ENCODE results near the gene SMIM20.

DNA sequence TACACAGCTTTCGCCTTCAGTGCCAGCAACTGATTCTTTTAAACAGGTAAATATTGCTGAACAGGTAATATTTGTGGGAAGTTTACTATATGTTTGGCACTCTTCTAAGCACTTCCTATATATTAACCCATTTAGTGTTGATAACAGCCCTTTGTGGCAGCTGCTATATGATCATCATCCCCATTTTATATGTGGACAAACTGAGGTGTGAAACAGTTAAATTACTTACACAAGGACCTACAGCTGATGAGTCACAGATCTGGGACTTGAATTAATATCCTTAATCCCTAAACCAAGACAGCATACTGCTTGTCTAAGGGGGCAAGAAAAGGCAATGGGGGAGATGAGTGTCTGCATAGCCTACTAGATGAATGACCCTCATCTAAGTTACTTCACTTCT lies 2.9 kb downstream of the SMIM20 start:
- TF ChIP-seq, protein P1, sequence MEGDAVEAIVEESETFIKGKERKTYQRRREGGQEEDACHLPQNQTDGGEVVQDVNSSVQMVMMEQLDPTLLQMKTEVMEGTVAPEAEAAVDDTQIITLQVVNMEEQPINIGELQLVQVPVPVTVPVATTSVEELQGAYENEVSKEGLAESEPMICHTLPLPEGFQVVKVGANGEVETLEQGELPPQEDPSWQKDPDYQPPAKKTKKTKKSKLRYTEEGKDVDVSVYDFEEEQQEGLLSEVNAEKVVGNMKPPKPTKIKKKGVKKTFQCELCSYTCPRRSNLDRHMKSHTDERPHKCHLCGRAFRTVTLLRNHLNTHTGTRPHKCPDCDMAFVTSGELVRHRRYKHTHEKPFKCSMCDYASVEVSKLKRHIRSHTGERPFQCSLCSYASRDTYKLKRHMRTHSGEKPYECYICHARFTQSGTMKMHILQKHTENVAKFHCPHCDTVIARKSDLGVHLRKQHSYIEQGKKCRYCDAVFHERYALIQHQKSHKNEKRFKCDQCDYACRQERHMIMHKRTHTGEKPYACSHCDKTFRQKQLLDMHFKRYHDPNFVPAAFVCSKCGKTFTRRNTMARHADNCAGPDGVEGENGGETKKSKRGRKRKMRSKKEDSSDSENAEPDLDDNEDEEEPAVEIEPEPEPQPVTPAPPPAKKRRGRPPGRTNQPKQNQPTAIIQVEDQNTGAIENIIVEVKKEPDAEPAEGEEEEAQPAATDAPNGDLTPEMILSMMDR (IDR thresholded peaks at IDR 0.05): no peak
- TF ChIP-seq POLR2AphosphoS5 (IDR thresholded peaks at IDR 0.05): no peak
- no peak for TF ChIP-seq POLR2A (IDR thresholded peaks at IDR 0.05)

Data from stomach (tissue), 4 donors.